A673 (cell line): ENCODE results near the gene ASXL1. TPM values are rescaled to one million over a fixed set of nuclear protein-coding genes. Genes with fewer than 3 reads are reported as not detected.

ENCODE experiments used
- BruUV-seq: library from RNA; stranded (reverse); fragments of 400-500 nt; replicated peaks from 2 replicates; lab custom pipeline; 2021; lab: Mats Ljungman, UMichigan
- CTCF ChIA-PET: fragments of 300-600 bp; sonication (Branson Sonifier 250); formaldehyde crosslinking; loops from one replicate; lab custom pipeline; 2022; ENCODE audit warnings: antibody characterized with exemption; lab: Charles Lee
- POLR2A ChIA-PET: fragments of 300-600 bp; sonication (Branson Sonifier 250); formaldehyde crosslinking; loops from one replicate; lab custom pipeline; 2022; ENCODE audit warnings: antibody characterized with exemption; ENCODE audit not compliant: low non-redundant PET; lab: Charles Lee
- DNase-seq: peaks from one replicate; pipeline ENCODE4 v3.0.0-alpha.2; 2015; ENCODE audit warnings: low spot score
- H3K27ac ChIP-seq: fragments of 200-600 bp; sonication (generic); 2 replicates; pipeline ENCODE4 v1.5.1; 2016; ENCODE audit warnings: mixed run types, low read depth, mild to moderate bottlenecking, mixed read lengths, antibody characterized with exemption, low read length; ENCODE audit not compliant: poor library complexity, severe bottlenecking
- H3K27me3 ChIP-seq: fragments of 200-600 bp; sonication (generic); replicated peaks from 2 replicates; pipeline ENCODE4 v1.6.1; 2017; ENCODE audit warnings: mixed run types, low read depth, mild to moderate bottlenecking, mixed read lengths, antibody characterized with exemption, low read length; ENCODE audit not compliant: insufficient read depth, poor library complexity
- H3K36me3 ChIP-seq: fragments of 200-600 bp; sonication (generic); 2 replicates; pipeline ENCODE4 v1.6.1; 2016; ENCODE audit warnings: mixed run types, mild to moderate bottlenecking, mixed read lengths, antibody characterized with exemption, low read length; ENCODE audit not compliant: insufficient read depth, poor library complexity, severe bottlenecking
- H3K4me1 ChIP-seq: fragments of 200-600 bp; sonication (generic); 2 replicates; pipeline ENCODE4 v1.6.1; 2017; ENCODE audit warnings: mixed run types, mild to moderate bottlenecking, mixed read lengths, antibody characterized with exemption, low read length; ENCODE audit not compliant: insufficient read depth, poor library complexity, severe bottlenecking
- H3K4me3 ChIP-seq: fragments of 200-600 bp; sonication (generic); 2 replicates; pipeline ENCODE4 v1.5.1; 2016; ENCODE audit warnings: low read depth, mixed run types, mild to moderate bottlenecking, mixed read lengths, low read length; ENCODE audit not compliant: poor library complexity, severe bottlenecking
- H3K9me3 ChIP-seq: fragments of 200-600 bp; sonication (generic); 2 replicates; pipeline ENCODE4 v1.6.1; 2016; ENCODE audit warnings: mixed run types, low read depth, mild to moderate bottlenecking, mixed read lengths, antibody characterized with exemption, low read length; ENCODE audit not compliant: poor library complexity, severe bottlenecking
- CTCF ChIP-seq: fragments of 300-800, 200-600 bp; sonication (generic); conservative IDR thresholded peaks from 2 replicates; pipeline ENCODE4 v1.5.1; 2017; ENCODE audit warnings: low read depth, mild to moderate bottlenecking, antibody characterized with exemption, low read length, moderate library complexity, mixed read lengths
- EZH2 ChIP-seq: fragments of 200-600 bp; sonication (generic); IDR thresholded peaks from 2 replicates; pipeline ENCODE4 v1.6.1; 2017; ENCODE audit warnings: borderline replicate concordance, low read depth, mild to moderate bottlenecking, mixed read lengths, antibody characterized with exemption, low read length; ENCODE audit not compliant: poor library complexity, severe bottlenecking
- intact Hi-C: fragments of 100-400 bp; cut with micrococcal nuclease; formaldehyde crosslinking; loops from one replicate; pipeline ENCODE4 v1.10.0; 2022; ENCODE audit not compliant: unreplicated experiment
- total RNA-seq: library from RNA; stranded (reverse); gene quantifications from 2 replicates; pipeline ENCODE4 v1.2.3, GENCODE V29; 2021

The ASXL1 gene
- total RNA-seq, 1 experiment from 2014 or later, result 101 TPM

- Histone ChIP-seq H3K27me3 (no peaks in the 10 kb centered on the region), H3K36me3 (no peaks in the 10 kb centered on the region), H3K4me1 (no peaks in the 10 kb centered on the region), H3K27ac (no peak overlapping the region), H3K4me3 (no peak overlapping the region), H3K9me3 (no peaks in the 10 kb centered on the region)
- no peak for DNase-seq
- intact Hi-C loops, result no loop called here
- no peak for TF ChIP-seq EZH2
- TF ChIP-seq CTCF, result no peak
- CTCF ChIA-PET, result no interaction called here
- no TSS peak for BruUV-seq
- POLR2A ChIA-PET, result no interaction called here
Measured at GRCh38 chr20:32451340-32451681, 93.2 kb downstream of the ASXL1 start.

- BruUV-seq, result no TSS peak
- POLR2A ChIA-PET, result no interaction called here
- no peaks in the 10 kb centered on the region for H3K36me3 ChIP-seq
Measured at GRCh38 chr20:32451682-32452461, 93.7 kb downstream of the ASXL1 start.

GRCh38 chr20:32452776-32453466, 94.8 kb downstream of the ASXL1 start:
- POLR2A ChIA-PET, result no interaction called here
- H3K4me1 ChIP-seq, result no peaks in the 10 kb centered on the region

More at GRCh38 chr20:32451682-32452461, 93.7 kb downstream of the ASXL1 start:
- no peaks in the 10 kb centered on the region for H3K9me3 ChIP-seq
- H3K27me3 ChIP-seq, result no peaks in the 10 kb centered on the region
- TF ChIP-seq CTCF (no peak), EZH2 (no peak)
- H3K4me1 ChIP-seq, result no peaks in the 10 kb centered on the region
- CTCF ChIA-PET, result interaction anchor here (0.7 kb wide), 1 partner anchor 723 kb away, joined by 5 read pairs; no protein-coding TSS in a partner anchor
- H3K4me3 ChIP-seq, result no peak overlapping the region
- DNase-seq, result no peak
- intact Hi-C loops, result no loop called here
- no peak overlapping the region for H3K27ac ChIP-seq

More at GRCh38 chr20:32452776-32453466, 94.8 kb downstream of the ASXL1 start:
- Histone ChIP-seq H3K27me3 (no peaks in the 10 kb centered on the region), H3K9me3 (no peaks in the 10 kb centered on the region), H3K27ac (no peak overlapping the region), H3K4me3 (no peak overlapping the region), H3K36me3 (no peaks in the 10 kb centered on the region)
- intact Hi-C loops, result no loop called here
- TF ChIP-seq CTCF (no peak), EZH2 (no peak)
- no peak for DNase-seq
- CTCF ChIA-PET, result no interaction called here
- no TSS peak for BruUV-seq
